Peyer's patch (tissue), 4 donors: Measurements from ENCODE around the gene SLC26A11.

Experiments used
- CTCF ChIP-seq, 6 experiments: fragments of 450-650 bp in 4 of 6; fragments of 200-600 bp in 2 of 6; sonication (generic) in 1 of 6; IDR thresholded peaks; one replicate each; pipeline ENCODE4 v1.5.1; 2017 to 2019; ENCODE audit warnings: antibody characterized with exemption in 6 of 6, mild to moderate bottlenecking in 3 of 6, moderate library complexity in 1 of 6
- POLR2A ChIP-seq, 2 donors: fragments of 450-650 bp; IDR thresholded peaks; one replicate each; pipeline ENCODE4 v1.5.1; 2017; ENCODE audit warnings: antibody characterized with exemption in 2 of 2, mild to moderate bottlenecking in 2 of 2, moderate library complexity in 2 of 2

DNA sequence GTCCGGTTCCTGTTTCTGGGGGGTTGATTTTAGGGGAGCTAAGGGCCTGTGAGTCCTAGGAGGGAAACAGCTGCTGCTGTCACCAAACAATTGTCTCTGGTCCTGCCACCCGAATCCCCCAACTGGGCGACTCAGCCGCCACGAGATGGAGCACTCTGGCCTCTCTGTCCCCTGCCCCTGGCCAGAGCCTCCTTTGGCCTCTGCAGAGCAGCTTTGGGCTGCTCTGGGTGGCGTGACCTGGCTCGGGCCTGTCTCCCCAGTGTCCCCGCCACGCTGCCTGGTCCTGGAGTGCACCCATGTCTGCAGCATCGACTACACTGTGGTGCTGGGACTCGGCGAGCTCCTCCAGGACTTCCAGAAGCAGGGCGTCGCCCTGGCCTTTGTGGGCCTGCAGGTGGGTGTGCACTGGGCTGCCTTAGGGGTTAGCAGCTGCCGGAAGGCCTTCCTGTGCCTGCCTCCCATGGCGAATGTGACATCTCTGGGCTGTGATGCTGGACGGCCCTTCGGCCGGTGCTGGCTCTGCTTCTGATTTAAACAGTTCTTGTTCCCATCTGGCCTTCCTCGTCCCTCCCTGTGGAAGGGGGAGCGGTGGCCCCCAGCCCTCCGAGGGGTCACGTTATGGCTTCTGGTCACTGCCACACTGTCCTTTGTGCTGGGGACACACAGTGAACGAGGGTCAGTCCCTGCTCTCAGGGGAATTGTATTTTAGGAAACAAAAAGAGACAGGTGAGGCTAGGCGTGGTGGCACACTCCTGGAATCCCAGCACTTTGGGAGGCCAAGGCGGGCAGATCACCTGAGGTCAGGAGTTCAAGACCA is 28.9 kb downstream of the SLC26A11 start:
- TF ChIP-seq CTCF (IDR thresholded peaks at IDR 0.05): no peak
- no peak for TF ChIP-seq POLR2A (IDR thresholded peaks at IDR 0.05)
